Mesendoderm (in vitro differentiated cells): ENCODE results near the gene OR1E1. TPM values are rescaled to one million over a fixed set of nuclear protein-coding genes. Genes with fewer than 3 reads are reported as not detected.
"Not testable (repeated sequence)": the region's sequence is repeated elsewhere in the genome, so short reads cannot be mapped to it uniquely, and the experiment has no call there.

ENCODE experiments used
- DNase-seq: peaks from one replicate; pipeline ENCODE4 v3.0.0; 2013
- H2AK5ac ChIP-seq: 2 replicates; pipeline ENCODE4 v1.6.1; 2013; ENCODE audit warnings: low read length, inconsistent platforms
- H2BK120ac ChIP-seq: 2 replicates; pipeline ENCODE4 v1.6.1; 2013; ENCODE audit warnings: low read depth, mild to moderate bottlenecking, low read length, moderate library complexity, mixed read lengths
- H2BK15ac ChIP-seq: replicated peaks from 2 replicates; pipeline ENCODE4 v1.6.1; 2013; ENCODE audit warnings: low read depth, mild to moderate bottlenecking, moderate library complexity
- H2BK5ac ChIP-seq: 2 replicates; pipeline ENCODE4 v1.6.1; 2013; ENCODE audit warnings: low read length, inconsistent platforms
- H3K18ac ChIP-seq: 2 replicates; pipeline ENCODE4 v1.6.1; 2013; ENCODE audit warnings: mild to moderate bottlenecking, low read length, mixed read lengths
- H3K23ac ChIP-seq: one replicate; pipeline ENCODE4 v1.6.1; 2013; ENCODE audit warnings: low read length
- H3K27ac ChIP-seq: 2 replicates; pipeline ENCODE4 v1.5.1; 2013; ENCODE audit warnings: low read depth, mild to moderate bottlenecking, inconsistent platforms, low read length, moderate library complexity
- H3K27me3 ChIP-seq: 2 replicates; pipeline ENCODE4 v1.6.1; 2013; ENCODE audit warnings: low read length, control low read depth, mild to moderate bottlenecking, inconsistent platforms; ENCODE audit not compliant: insufficient read depth, poor library complexity
- H3K36me3 ChIP-seq: 2 replicates; pipeline ENCODE4 v1.6.1; 2013; ENCODE audit warnings: low read length, inconsistent platforms; ENCODE audit not compliant: control insufficient read depth, insufficient read depth
- H3K4ac ChIP-seq: one replicate; pipeline ENCODE4 v1.6.1; 2013; ENCODE audit warnings: low read depth, mild to moderate bottlenecking, low read length, moderate library complexity
- H3K4me1 ChIP-seq: 2 replicates; pipeline ENCODE4 v1.6.1; 2013; ENCODE audit warnings: low read depth, low read length, inconsistent platforms; ENCODE audit not compliant: control insufficient read depth
- H3K4me2 ChIP-seq: 2 replicates; pipeline ENCODE4 v1.6.1; 2013; ENCODE audit warnings: low read length
- H3K4me3 ChIP-seq: 2 replicates; pipeline ENCODE4 v1.5.1; 2013; ENCODE audit warnings: mild to moderate bottlenecking, low read length
- H3K56ac ChIP-seq: one replicate; pipeline ENCODE4 v1.6.1; 2013; ENCODE audit warnings: low read length
- H3K79me1 ChIP-seq: 2 replicates; pipeline ENCODE4 v1.6.1; 2013; ENCODE audit warnings: low read length, inconsistent platforms
- H3K79me2 ChIP-seq: 2 replicates; pipeline ENCODE4 v1.6.1; 2013; ENCODE audit warnings: mild to moderate bottlenecking, low read length; ENCODE audit not compliant: control insufficient read depth, insufficient read depth
- H3K9ac ChIP-seq: 2 replicates; pipeline ENCODE4 v1.6.1; 2013; ENCODE audit warnings: low read length, inconsistent platforms
- H4K5ac ChIP-seq: one replicate; pipeline ENCODE4 v1.6.1; 2013; ENCODE audit warnings: low read length
- H4K8ac ChIP-seq: one replicate; pipeline ENCODE4 v1.6.1; 2013; ENCODE audit warnings: low read depth, mild to moderate bottlenecking, control low read depth, low read length, moderate library complexity
- WGBS: extraction: QIAGEN DNeasy Blood & Tissue Kit; methylation state at CpG from one replicate; pipeline ENCODE4 v1.1.7; 2013; ENCODE audit warnings: low lambda C conversion rate, missing lambda C conversion rate; ENCODE audit not compliant: insufficient coverage; ENCODE audit errors: extremely low coverage; 5-methylcytosine and 5-hydroxymethylcytosine counted together
- polyA plus RNA-seq, 2 experiments: library from polyadenylated mRNA; stranded (reverse); fragments of 200-250 nt; gene quantifications; one replicate each; pipeline ENCODE4 v1.2.3, GENCODE V29; 2013

OR1E1 gene
- not detected for polyA plus RNA-seq (2013, experiment 1 of 2)
- not detected for polyA plus RNA-seq (2013, experiment 2 of 2)

- H2BK5ac ChIP-seq: no peak within 1 kb of the TSS
- DNase-seq: no peak
- H2BK120ac ChIP-seq: no peak within 1 kb of the TSS
- no peaks in the 10 kb centered on the region for H3K79me2 ChIP-seq
- H3K18ac ChIP-seq: no peak within 1 kb of the TSS
- H3K79me1 ChIP-seq: no peaks in the 10 kb centered on the region
- WGBS: no CpG with 5 or more reads among the region's 1 CpG
- no peaks in the 10 kb centered on the region for H3K27me3 ChIP-seq
- no peak within 1 kb of the TSS for H3K9ac ChIP-seq
- H4K5ac ChIP-seq: no peak within 1 kb of the TSS
- no peak within 1 kb of the TSS for H3K4ac ChIP-seq
- no peak within 1 kb of the TSS for H3K4me2 ChIP-seq
- no peaks in the 10 kb centered on the region for H3K36me3 ChIP-seq
- no peak within 1 kb of the TSS for H3K23ac ChIP-seq
- H2AK5ac ChIP-seq: no peak within 1 kb of the TSS
- no peak within 1 kb of the TSS for H3K27ac ChIP-seq
- H3K4me3 ChIP-seq: no peak within 1 kb of the TSS
- no peak within 1 kb of the TSS for H4K8ac ChIP-seq
- no peak within 1 kb of the TSS for H2BK15ac ChIP-seq
- no peak within 1 kb of the TSS for H3K56ac ChIP-seq
- H3K4me1 ChIP-seq: no peaks in the 10 kb centered on the region
Observed at GRCh38 chr17:3398310-3398709, at the start of gene OR1E1. TSS of gene OR1E1 (minus strand) at chr17:3398410. CDS start at chr17:3398410, 0 bp downstream.

GRCh38 chr17:3447625-3448024 is 49.4 kb upstream of the OR1E1 start:
- H2BK15ac ChIP-seq: no peak overlapping the region
- no peaks in the 10 kb centered on the region for H3K27me3 ChIP-seq
- DNase-seq: peak; percentile 85
- no peak overlapping the region for H2BK5ac ChIP-seq
- no peaks in the 10 kb centered on the region for H3K36me3 ChIP-seq
- H3K4me2 ChIP-seq: no peak overlapping the region
- H3K79me1 ChIP-seq: no peaks in the 10 kb centered on the region
- H3K9ac ChIP-seq: no peak overlapping the region
- no peak overlapping the region for H3K18ac ChIP-seq
- no peaks in the 10 kb centered on the region for H3K79me2 ChIP-seq
- no peak overlapping the region for H3K27ac ChIP-seq
- H2BK120ac ChIP-seq: no peak overlapping the region
- no peak overlapping the region for H3K4me3 ChIP-seq
- H3K56ac ChIP-seq: no peak overlapping the region
- H3K4ac ChIP-seq: no peak overlapping the region
- H4K8ac ChIP-seq: no peak overlapping the region
- H3K4me1 ChIP-seq: no peaks in the 10 kb centered on the region
- H4K5ac ChIP-seq: no peak overlapping the region
- no peak overlapping the region for H2AK5ac ChIP-seq
- no peak overlapping the region for H3K23ac ChIP-seq
- no CpG with 5 or more reads among the region's 2 CpGs for WGBS

GRCh38 chr17:3440451-3440850 is 42.2 kb upstream of the OR1E1 start:
- no peak overlapping the region for H3K56ac ChIP-seq
- no peak overlapping the region for H2BK120ac ChIP-seq
- H3K9ac ChIP-seq: no peak overlapping the region
- no peak overlapping the region for H2BK5ac ChIP-seq
- H4K5ac ChIP-seq: no peak overlapping the region
- H3K27me3 ChIP-seq: no peaks in the 10 kb centered on the region
- no peaks in the 10 kb centered on the region for H3K79me2 ChIP-seq
- H3K23ac ChIP-seq: no peak overlapping the region
- H3K4me2 ChIP-seq: no peak overlapping the region
- H3K18ac ChIP-seq: no peak overlapping the region
- no peak overlapping the region for H3K4me3 ChIP-seq
- no peak overlapping the region for H2AK5ac ChIP-seq
- H3K27ac ChIP-seq: no peak overlapping the region
- no CpG with 5 or more reads among the region's 2 CpGs for WGBS
- H3K79me1 ChIP-seq: no peaks in the 10 kb centered on the region
- no peaks in the 10 kb centered on the region for H3K36me3 ChIP-seq
- H4K8ac ChIP-seq: no peak overlapping the region
- DNase-seq: no peak
- H3K4me1 ChIP-seq: no peaks in the 10 kb centered on the region
- H3K4ac ChIP-seq: no peak overlapping the region
- H2BK15ac ChIP-seq: no peak overlapping the region

- no peak overlapping the region for H4K5ac ChIP-seq
- no peak overlapping the region for H3K18ac ChIP-seq
- no peak overlapping the region for H3K9ac ChIP-seq
- H3K79me1 ChIP-seq: no peaks in the 10 kb centered on the region
- DNase-seq: no peak
- H3K23ac ChIP-seq: no peak overlapping the region
- H3K27ac ChIP-seq: no peak overlapping the region
- no peak overlapping the region for H2BK120ac ChIP-seq
- H3K4me3 ChIP-seq: no peak overlapping the region
- no peak overlapping the region for H3K56ac ChIP-seq
- H3K36me3 ChIP-seq: no peaks in the 10 kb centered on the region
- H3K4me2 ChIP-seq: no peak overlapping the region
- no peaks in the 10 kb centered on the region for H3K4me1 ChIP-seq
- H3K4ac ChIP-seq: no peak overlapping the region
- no peaks in the 10 kb centered on the region for H3K27me3 ChIP-seq
- no peaks in the 10 kb centered on the region for H3K79me2 ChIP-seq
- WGBS: no CpG with 5 or more reads among the region's 1 CpG
- H4K8ac ChIP-seq: no peak overlapping the region
- H2BK5ac ChIP-seq: no peak overlapping the region
- no peak overlapping the region for H2AK5ac ChIP-seq
- H2BK15ac ChIP-seq: no peak overlapping the region
Observed at GRCh38 chr17:3438368-3438767, 40.2 kb upstream of the OR1E1 start.

- Histone ChIP-seq H3K27ac (no peak within 1 kb of the TSS), H3K56ac (no peak within 1 kb of the TSS), H2BK120ac (no peak within 1 kb of the TSS), H4K5ac (no peak within 1 kb of the TSS), H3K23ac (no peak within 1 kb of the TSS), H3K4me3 (no peak within 1 kb of the TSS), H3K27me3 (no peaks in the 10 kb centered on the region), H3K79me1 (no peaks in the 10 kb centered on the region), H2AK5ac (no peak within 1 kb of the TSS), H3K18ac (no peak within 1 kb of the TSS), H2BK5ac (no peak within 1 kb of the TSS), H3K79me2 (no peaks in the 10 kb centered on the region), H4K8ac (no peak within 1 kb of the TSS), H3K36me3 (no peaks in the 10 kb centered on the region), H3K4ac (no peak within 1 kb of the TSS), H3K4me1 (no peaks in the 10 kb centered on the region), H3K9ac (no peak within 1 kb of the TSS), H3K4me2 (no peak within 1 kb of the TSS), H2BK15ac (no peak within 1 kb of the TSS)
- 100% methylated on average over 1 of the region's 3 CpGs for WGBS
- DNase-seq: no peak
Observed at GRCh38 chr17:3433741-3434140, 35.5 kb upstream of the OR1E1 start, which contains the start of gene OR1E2. TSS of gene OR1E2 (minus strand) at chr17:3433841. CDS start at chr17:3433841, 0 bp downstream.

- WGBS: no CpG with 5 or more reads among the region's 7 CpGs
- H3K23ac ChIP-seq, H3K27me3 ChIP-seq, H3K18ac ChIP-seq, H3K79me1 ChIP-seq, H3K4me1 ChIP-seq, H3K9ac ChIP-seq, H2BK5ac ChIP-seq, H3K56ac ChIP-seq, H4K5ac ChIP-seq, H3K4ac ChIP-seq, H3K36me3 ChIP-seq, H3K79me2 ChIP-seq, H4K8ac ChIP-seq, H3K27ac ChIP-seq, H2BK15ac ChIP-seq, H2BK120ac ChIP-seq, H2AK5ac ChIP-seq, H3K4me2 ChIP-seq, H3K4me3 ChIP-seq: not testable (repeated sequence)
- peak; percentile 29 for DNase-seq
Observed at GRCh38 chr17:3433215-3433614, 35.0 kb upstream of the OR1E1 start.
